Putamen (tissue), 1 donor: ENCODE results near the gene UBAC1.

ENCODE experiments used
- DNase-seq: peaks from one replicate; pipeline ENCODE4 v3.0.0-alpha.2; 2016; ENCODE audit warnings: low spot score

The UBAC1 gene

GRCh38 chr9:135993765-135994500 is 32.8 kb upstream of the UBAC1 start:
- no peak for DNase-seq

- DNase-seq: no peak
Measured at GRCh38 chr9:135993409-135993742, 32.2 kb upstream of the UBAC1 start.

- DNase-seq: no peak
Measured at GRCh38 chr9:135992486-135993408, 31.6 kb upstream of the UBAC1 start.

- no peak for DNase-seq
Measured at GRCh38 chr9:135991771-135992170, 30.6 kb upstream of the UBAC1 start.

- DNase-seq: peak; percentile 53
Measured at GRCh38 chr9:135990468-135991429, 29.6 kb upstream of the UBAC1 start.

- no peak for DNase-seq
Measured at GRCh38 chr9:135989722-135990467, 28.7 kb upstream of the UBAC1 start.

- DNase-seq: no peak
Measured at GRCh38 chr9:135989157-135989556, 28.0 kb upstream of the UBAC1 start.

GRCh38 chr9:135988493-135988892 is 27.3 kb upstream of the UBAC1 start:
- DNase-seq: no peak

- no peak for DNase-seq
Measured at GRCh38 chr9:135987838-135988404, 26.7 kb upstream of the UBAC1 start.

GRCh38 chr9:135986605-135987004 is 25.4 kb upstream of the UBAC1 start:
- DNase-seq: no peak

GRCh38 chr9:135985889-135986288 is 24.7 kb upstream of the UBAC1 start:
- no peak for DNase-seq

GRCh38 chr9:135985459-135985774 is 24.2 kb upstream of the UBAC1 start:
- DNase-seq: no peak

GRCh38 chr9:135984072-135984710 is 23.0 kb upstream of the UBAC1 start:
- DNase-seq: no peak

- DNase-seq: no peak
Measured at GRCh38 chr9:135983208-135984071, 22.3 kb upstream of the UBAC1 start.

GRCh38 chr9:135982499-135983207 is 21.5 kb upstream of the UBAC1 start:
- no peak for DNase-seq

GRCh38 chr9:135980926-135981630 is 19.9 kb upstream of the UBAC1 start:
- peak; percentile 67 for DNase-seq

- no peak for DNase-seq
Measured at GRCh38 chr9:135979547-135980166, 18.5 kb upstream of the UBAC1 start.
